Measurements from ENCODE around the gene FAM149A. TPM values are rescaled to one million over a fixed set of nuclear protein-coding genes. Genes with fewer than 3 reads are reported as not detected.

FAM149A gene
- total RNA-seq, 1 donor from 2014 or later = not detected

GRCh38 chr4:186202490-186203140 lies 98.1 kb downstream of the FAM149A start:
- intact Hi-C loops (cut with micrococcal nuclease) = no loop called here
- peaks cover under 1% of the 10 kb centered on the region for H3K9me3 Mint-ChIP-seq
- no peak overlapping the region for H3K27ac Mint-ChIP-seq
- no peaks in the 10 kb centered on the region for H3K36me3 Mint-ChIP-seq (ENCODE audit: low read depth)
- peaks cover 6% of the 10 kb centered on the region for H3K4me1 Mint-ChIP-seq (ENCODE audit: low read depth)
- H3K27me3 Mint-ChIP-seq (ENCODE audit: insufficient read depth) = no peaks in the 10 kb centered on the region
- no peak for DNase-seq (ENCODE audit: low spot score)
- H3K4me3 Mint-ChIP-seq = no peak overlapping the region

GRCh38 chr4:186203406-186203805 lies 98.9 kb downstream of the FAM149A start:
- intact Hi-C loops (cut with micrococcal nuclease) = no loop called here
- H3K9me3 Mint-ChIP-seq = peaks cover 3% of the 10 kb centered on the region
- DNase-seq (ENCODE audit: low spot score) = no peak
- no peaks in the 10 kb centered on the region for H3K27me3 Mint-ChIP-seq (ENCODE audit: insufficient read depth)
- peaks cover 6% of the 10 kb centered on the region for H3K4me1 Mint-ChIP-seq (ENCODE audit: low read depth)
- no peaks in the 10 kb centered on the region for H3K36me3 Mint-ChIP-seq (ENCODE audit: low read depth)
- H3K27ac Mint-ChIP-seq = no peak overlapping the region
- no peak overlapping the region for H3K4me3 Mint-ChIP-seq

GRCh38 chr4:186204103-186204559 lies 99.6 kb downstream of the FAM149A start:
- DNase-seq (ENCODE audit: low spot score) = no peak
- H3K36me3 Mint-ChIP-seq (ENCODE audit: low read depth) = peaks cover 4% of the 10 kb centered on the region
- no peaks in the 10 kb centered on the region for H3K27me3 Mint-ChIP-seq (ENCODE audit: insufficient read depth)
- peaks cover 9% of the 10 kb centered on the region for H3K9me3 Mint-ChIP-seq
- H3K4me1 Mint-ChIP-seq (ENCODE audit: low read depth) = peaks cover 6% of the 10 kb centered on the region
- intact Hi-C loops (cut with micrococcal nuclease) = no loop called here
- no peak overlapping the region for H3K27ac Mint-ChIP-seq
- no peak overlapping the region for H3K4me3 Mint-ChIP-seq

GRCh38 chr4:186204686-186205085 lies 100.2 kb downstream of the FAM149A start:
- Mint-ChIP-seq H3K27me3 (ENCODE audit: insufficient read depth) (no peaks in the 10 kb centered on the region), H3K9me3 (peaks cover 9% of the 10 kb centered on the region), H3K27ac (no peak overlapping the region), H3K36me3 (ENCODE audit: low read depth) (peaks cover 4% of the 10 kb centered on the region), H3K4me3 (no peak overlapping the region), H3K4me1 (ENCODE audit: low read depth) (peaks cover 6% of the 10 kb centered on the region)
- no peak for DNase-seq (ENCODE audit: low spot score)
- intact Hi-C loops (cut with micrococcal nuclease) = no loop called here

- peaks cover 9% of the 10 kb centered on the region for H3K9me3 Mint-ChIP-seq
- H3K4me1 Mint-ChIP-seq (ENCODE audit: low read depth) = peaks cover 6% of the 10 kb centered on the region
- no peak overlapping the region for H3K27ac Mint-ChIP-seq
- peaks cover 6% of the 10 kb centered on the region for H3K36me3 Mint-ChIP-seq (ENCODE audit: low read depth)
- H3K4me3 Mint-ChIP-seq = no peak overlapping the region
- H3K27me3 Mint-ChIP-seq (ENCODE audit: insufficient read depth) = no peaks in the 10 kb centered on the region
- intact Hi-C loops (cut with micrococcal nuclease) = no loop called here
- no peak for DNase-seq (ENCODE audit: low spot score)
Observed at GRCh38 chr4:186205156-186205555, 100.7 kb downstream of the FAM149A start.

- Mint-ChIP-seq H3K27me3 (ENCODE audit: insufficient read depth) (no peaks in the 10 kb centered on the region), H3K4me3 (no peak overlapping the region), H3K9me3 (no peaks in the 10 kb centered on the region), H3K36me3 (ENCODE audit: low read depth) (no peaks in the 10 kb centered on the region), H3K4me1 (ENCODE audit: low read depth) (no peaks in the 10 kb centered on the region), H3K27ac (no peak overlapping the region)
- intact Hi-C loops (cut with micrococcal nuclease) = no loop called here
- no peak for DNase-seq (ENCODE audit: low spot score)
Observed at GRCh38 chr4:186216465-186217024, 112.0 kb downstream of the FAM149A start.

- Mint-ChIP-seq H3K4me1 (ENCODE audit: low read depth) (no peaks in the 10 kb centered on the region), H3K4me3 (no peak overlapping the region), H3K27me3 (ENCODE audit: insufficient read depth) (no peaks in the 10 kb centered on the region), H3K9me3 (no peaks in the 10 kb centered on the region), H3K36me3 (ENCODE audit: low read depth) (no peaks in the 10 kb centered on the region), H3K27ac (no peak overlapping the region)
- intact Hi-C loops (cut with micrococcal nuclease) = no loop called here
- DNase-seq (ENCODE audit: low spot score) = no peak
Observed at GRCh38 chr4:186217733-186218293, 113.3 kb downstream of the FAM149A start.

- intact Hi-C loops (cut with micrococcal nuclease) = no loop called here
- Mint-ChIP-seq H3K36me3 (ENCODE audit: low read depth) (no peaks in the 10 kb centered on the region), H3K9me3 (peaks cover 12% of the 10 kb centered on the region), H3K4me1 (ENCODE audit: low read depth) (no peaks in the 10 kb centered on the region), H3K4me3 (no peak overlapping the region), H3K27ac (no peak overlapping the region), H3K27me3 (ENCODE audit: insufficient read depth) (no peaks in the 10 kb centered on the region)
- DNase-seq (ENCODE audit: low spot score) = no peak
Observed at GRCh38 chr4:186221624-186222023, 117.1 kb downstream of the FAM149A start.

Other genes starting within 250 kb of the FAM149A start
- not detected in 2 replicates for gene TLR3, start 35.5 kb upstream of the FAM149A start, total RNA-seq
- gene CYP4V2, start 86.9 kb downstream of the FAM149A start, total RNA-seq = 8.3 and 8.8 TPM in 2 replicates
- not detected in 2 replicates for gene KLKB1, start 122.8 kb downstream of the FAM149A start, total RNA-seq
- not detected in 2 replicates for gene F11, start 161.5 kb downstream of the FAM149A start, total RNA-seq

Measured in activated T-helper 1 cell treated with anti-CD3 and anti-CD28 coated beads, Interleukin-12 subunit alpha, Interleukin-12 subunit beta, Interleukin-2, Interleukin-4 antibody, amounts not matched to agents 30 ng/mL and 10 ng/mL and 1 ng/mL, durations not matched to agents 14 hours and 24 hours and 36 hours (primary cell).